T-cell (primary cell): ENCODE results near the gene SLC37A1. TPM values are rescaled to one million over a fixed set of nuclear protein-coding genes. Genes with fewer than 3 reads are reported as not detected.

ENCODE experiments used
- ATAC-seq, 4 experiments: fragments of 200-7000 bp in 3 of 4; fragments of 150-1000 bp in 1 of 4; cut with Tn5 transposase; replicated peaks in 1 of 4; 1 replicate in 3 of 4; 2 replicates in 1 of 4; pipeline ENCODE4 v1.10.0; 2021; ENCODE audit warnings: moderate library complexity in 3 of 4, mild to moderate bottlenecking in 2 of 4, moderate number of reproducible peaks in 1 of 4
- CTCF ChIA-PET, 2 donors: fragments of 300-600 bp; sonication (Branson Sonifier 250); formaldehyde crosslinking; loops; one replicate each; lab custom pipeline; 2022; ENCODE audit warnings: antibody characterized with exemption in 2 of 2; lab: Charles Lee
- POLR2A ChIA-PET, 2 donors: fragments of 300-600 bp; sonication (Branson Sonifier 250); formaldehyde crosslinking; loops; one replicate each; lab custom pipeline; 2022; ENCODE audit warnings: antibody characterized with exemption in 2 of 2; lab: Charles Lee
- DNase-seq, 35 experiments: peaks; one replicate each; pipeline versions ENCODE4 v3.0.0 to v3.0.0-alpha.2; 2013 to 2023
- H3K27ac ChIP-seq: one replicate; pipeline ENCODE4 v1.5.1; 2013; ENCODE audit warnings: low read length
- H3K27me3 ChIP-seq, 2 experiments: replicated peaks in 1 of 2; 1 replicate in 1 of 2; 2 replicates in 1 of 2; pipeline versions ENCODE4 v1.6.1 to v1.7.0; 2013; ENCODE audit warnings: low read length in 1 of 2, mixed read lengths in 1 of 2; ENCODE audit not compliant: control insufficient read depth in 2 of 2, insufficient read depth in 2 of 2; ENCODE audit errors: extremely low read depth in 1 of 2
- H3K36me3 ChIP-seq, 2 donors: 1 replicate in 1 of 2; 2 replicates in 1 of 2; pipeline versions ENCODE4 v1.6.1 to v1.7.0; 2013; ENCODE audit warnings: low read length in 1 of 2; ENCODE audit not compliant: control insufficient read depth in 2 of 2, insufficient read depth in 1 of 2; ENCODE audit errors: extremely low read depth in 1 of 2
- H3K4me1 ChIP-seq, 2 experiments: 1 replicate in 1 of 2; 2 replicates in 1 of 2; pipeline versions ENCODE4 v1.6.1 to v1.7.0; 2013; ENCODE audit warnings: low read length in 2 of 2, mixed read lengths in 1 of 2; ENCODE audit not compliant: insufficient read depth in 2 of 2, control insufficient read depth in 1 of 2; ENCODE audit errors: extremely low read depth in 1 of 2
- H3K4me3 ChIP-seq, 2 donors: 1 replicate in 1 of 2; 2 replicates in 1 of 2; pipeline versions ENCODE4 v1.5.1 to v1.7.0; 2013; ENCODE audit warnings: mild to moderate bottlenecking in 2 of 2, low read length in 1 of 2, moderate library complexity in 1 of 2; ENCODE audit not compliant: control insufficient read depth in 1 of 2; ENCODE audit errors: extremely low read depth in 1 of 2
- H3K9me3 ChIP-seq: 2 replicates; pipeline ENCODE4 v1.7.0; 2013
- H3K27ac Mint-ChIP-seq, 2 donors: one replicate each; pipeline ENCODE4 v1.8.0; 2020 to 2021; ENCODE audit warnings: mild to moderate bottlenecking in 2 of 2, mixed read lengths in 2 of 2
- H3K27me3 Mint-ChIP-seq, 2 donors: one replicate each; pipeline ENCODE4 v1.8.0; 2021 to 2022; ENCODE audit warnings: mixed read lengths in 2 of 2
- H3K36me3 Mint-ChIP-seq: one replicate; pipeline ENCODE4 v1.8.0; 2021; ENCODE audit warnings: mixed read lengths
- H3K4me1 Mint-ChIP-seq, 3 donors: one replicate each; pipeline ENCODE4 v1.8.0; 2020 to 2022; ENCODE audit warnings: mixed read lengths in 3 of 3, mild to moderate bottlenecking in 1 of 3
- H3K4me3 Mint-ChIP-seq, 3 donors: one replicate each; pipeline ENCODE4 v1.8.0; 2020 to 2022; ENCODE audit warnings: mild to moderate bottlenecking in 3 of 3, mixed read lengths in 3 of 3, moderate library complexity in 3 of 3
- H3K9me3 Mint-ChIP-seq, 3 donors: one replicate each; pipeline ENCODE4 v1.8.0; 2020 to 2022; ENCODE audit warnings: mixed read lengths in 3 of 3
- WGBS: methylation state at CpG from one replicate; pipeline ENCODE4 v1.1.5; 2013; ENCODE audit warnings: missing lambda C conversion rate; ENCODE audit not compliant: insufficient coverage; 5-methylcytosine and 5-hydroxymethylcytosine counted together
- total RNA-seq, 35 experiments: library from RNA in 6 of 35; stranded (reverse) in 6 of 35; fragments of 120-200 nt in 1 of 35; gene quantifications; one replicate each; pipeline versions ENCODE4 v1.2.1 to v1.2.4 and lab custom pipeline; 2013 to 2026

Gene SLC37A1
- total RNA-seq, 5 donors from 2014 or later (not counting 1 experiment from before 2014, with no cell fraction given), result 18.7 to 26.3 (median 22.6) TPM

- WGBS, result 3% methylated on average over 8 of the region's 19 CpGs
- no peaks in the 10 kb centered on the region for H3K9me3 Mint-ChIP-seq
These were observed 16.8 kb upstream of the SLC37A1 start for GRCh38 chr21:42496839-42497202.

GRCh38 chr21:42498012-42498411 is 15.6 kb upstream of the SLC37A1 start:
- Mint-ChIP-seq H3K27me3 (peaks cover 1 to 4% of the 10 kb centered on the region in 2 donors), H3K27ac (no peak overlapping the region), H3K36me3 (no peaks in the 10 kb centered on the region), H3K4me1 (peaks cover 14 to 19% (median 15%) of the 10 kb centered on the region in 3 donors), H3K9me3 (no peaks in the 10 kb centered on the region), H3K4me3 (no peak overlapping the region)
- ATAC-seq, result no peak
- peaks cover 0 to 21% of the 10 kb centered on the region in 2 experiments for H3K27me3 ChIP-seq
- ChIA-PET CTCF (interaction anchor here in 1 of 2 donors (0.6 kb wide), 1 partner anchor 99 kb away, joined by 3 read pairs; no protein-coding TSS in a partner anchor), POLR2A (interaction anchor here in 1 of 2 donors (0.9 kb wide), 1 partner anchor 16 kb away, joined by 3 read pairs; no protein-coding TSS in a partner anchor)
- H3K27ac ChIP-seq, result no peak overlapping the region
- no peaks in the 10 kb centered on the region for H3K36me3 ChIP-seq
- no peaks in the 10 kb centered on the region for H3K9me3 ChIP-seq
- no peak for DNase-seq
- peaks cover 5 to 17% of the 10 kb centered on the region in 2 experiments for H3K4me1 ChIP-seq
- WGBS, result 40% methylated on average over 2 of the region's 5 CpGs
- H3K4me3 ChIP-seq, result no peak overlapping the region

More at GRCh38 chr21:42496839-42497202, 16.8 kb upstream of the SLC37A1 start:
- Histone ChIP-seq H3K4me1 (peaks cover 7 to 17% of the 10 kb centered on the region in 2 experiments), H3K27me3 (peaks cover 0 to 21% of the 10 kb centered on the region in 2 experiments), H3K4me3 (peak overlapping the region; percentile 70 to 73), H3K9me3 (no peaks in the 10 kb centered on the region), H3K27ac (peak overlapping the region; percentile 65), H3K36me3 (no peaks in the 10 kb centered on the region)
- Mint-ChIP-seq H3K27me3 (peaks cover 4% of the 10 kb centered on the region in 2 donors), H3K4me1 (peaks cover 16 to 27% (median 17%) of the 10 kb centered on the region in 3 donors), H3K4me3 (peak overlapping the region; percentile 87 to 90 (median 87)), H3K36me3 (no peaks in the 10 kb centered on the region), H3K27ac (peak overlapping the region; percentile 66 to 73)
- ATAC-seq, result no peak
- POLR2A ChIA-PET, result interaction anchor here (0.6 to 0.9 kb wide), 2 partner anchors 18 to 188 kb away, joined by 3 to 6 read pairs; no protein-coding TSS in a partner anchor
- CTCF ChIA-PET, result no interaction called here
- DNase-seq, result no peak

GRCh38 chr21:42499444-42500112 is 14.1 kb upstream of the SLC37A1 start:
- no peak overlapping the region for H3K4me3 Mint-ChIP-seq
- DNase-seq, result no peak
- ATAC-seq, result no peak
- Histone ChIP-seq H3K27ac (no peak overlapping the region), H3K4me1 (peaks cover 11 to 22% of the 10 kb centered on the region in 2 experiments), H3K36me3 (no peaks in the 10 kb centered on the region), H3K4me3 (no peak overlapping the region), H3K9me3 (no peaks in the 10 kb centered on the region), H3K27me3 (peaks cover 0 to 21% of the 10 kb centered on the region in 2 experiments)
- H3K36me3 Mint-ChIP-seq, result no peaks in the 10 kb centered on the region
- H3K4me1 Mint-ChIP-seq, result peaks cover 20 to 26% (median 23%) of the 10 kb centered on the region in 3 donors
- H3K27me3 Mint-ChIP-seq, result peaks cover 0 to 4% of the 10 kb centered on the region in 2 donors
- no peak overlapping the region for H3K27ac Mint-ChIP-seq
- 95% methylated on average over 9 of the region's 15 CpGs for WGBS
- POLR2A ChIA-PET, result interaction anchor here in 1 of 2 donors (0.7 kb wide), 1 partner anchor 812 kb away, joined by 3 read pairs; no protein-coding TSS in a partner anchor
- H3K9me3 Mint-ChIP-seq, result no peaks in the 10 kb centered on the region
- CTCF ChIA-PET, result interaction anchor here in 1 of 2 donors (0.5 kb wide), 1 partner anchor 20 kb away, joined by 4 read pairs; no protein-coding TSS in a partner anchor

GRCh38 chr21:42500225-42500624 is 13.4 kb upstream of the SLC37A1 start:
- WGBS, result 100% methylated on average over 1 of the region's 4 CpGs
- Mint-ChIP-seq H3K27ac (no peak overlapping the region), H3K9me3 (no peaks in the 10 kb centered on the region), H3K4me1 (peaks cover 20 to 29% (median 26%) of the 10 kb centered on the region in 3 donors), H3K27me3 (peaks cover 0 to 4% of the 10 kb centered on the region in 2 donors), H3K36me3 (no peaks in the 10 kb centered on the region), H3K4me3 (no peak overlapping the region)
- Histone ChIP-seq H3K27me3 (peaks cover 0 to 17% of the 10 kb centered on the region in 2 experiments), H3K4me3 (no peak overlapping the region), H3K36me3 (no peaks in the 10 kb centered on the region), H3K4me1 (peaks cover 11 to 21% of the 10 kb centered on the region in 2 experiments), H3K9me3 (no peaks in the 10 kb centered on the region), H3K27ac (no peak overlapping the region)
- POLR2A ChIA-PET, result no interaction called here
- ATAC-seq (no peak), DNase-seq (no peak)
- CTCF ChIA-PET, result interaction anchor here in 1 of 2 donors (0.5 kb wide), 1 partner anchor 20 kb away, joined by 4 read pairs; no protein-coding TSS in a partner anchor

GRCh38 chr21:42500736-42501135 is 12.9 kb upstream of the SLC37A1 start:
- Mint-ChIP-seq H3K4me3 (no peak overlapping the region), H3K4me1 (peaks cover 16 to 25% (median 24%) of the 10 kb centered on the region in 3 donors), H3K36me3 (no peaks in the 10 kb centered on the region), H3K9me3 (no peaks in the 10 kb centered on the region), H3K27ac (no peak overlapping the region), H3K27me3 (peaks cover 0 to 4% of the 10 kb centered on the region in 2 donors)
- Histone ChIP-seq H3K4me3 (no peak overlapping the region), H3K9me3 (no peaks in the 10 kb centered on the region), H3K27ac (no peak overlapping the region), H3K36me3 (no peaks in the 10 kb centered on the region), H3K4me1 (peaks cover 7 to 15% of the 10 kb centered on the region in 2 experiments), H3K27me3 (peaks cover 0 to 12% of the 10 kb centered on the region in 2 experiments)
- CTCF ChIA-PET, result no interaction called here
- POLR2A ChIA-PET, result no interaction called here
- ATAC-seq (no peak), DNase-seq (no peak)
- 100% methylated on average over 3 of the region's 5 CpGs for WGBS

GRCh38 chr21:42503711-42504110 is 9.9 kb upstream of the SLC37A1 start:
- H3K27ac Mint-ChIP-seq, result no peak overlapping the region
- ChIA-PET POLR2A (no interaction called here), CTCF (no interaction called here)
- H3K36me3 Mint-ChIP-seq, result no peaks in the 10 kb centered on the region
- peaks cover 4 to 15% (median 8%) of the 10 kb centered on the region in 3 donors for H3K4me1 Mint-ChIP-seq
- Histone ChIP-seq H3K4me3 (no peak overlapping the region), H3K4me1 (peaks cover 5 to 6% of the 10 kb centered on the region in 2 experiments), H3K27ac (no peak overlapping the region), H3K36me3 (no peaks in the 10 kb centered on the region), H3K9me3 (no peaks in the 10 kb centered on the region), H3K27me3 (peaks cover 0 to 10% of the 10 kb centered on the region in 2 experiments)
- DNase-seq (no peak), ATAC-seq (no peak)
- peaks cover 0 to 4% of the 10 kb centered on the region in 2 donors for H3K27me3 Mint-ChIP-seq
- 37% methylated on average over 3 of the region's 4 CpGs for WGBS
- no peak overlapping the region for H3K4me3 Mint-ChIP-seq
- H3K9me3 Mint-ChIP-seq, result no peaks in the 10 kb centered on the region
